ENCODE data around the gene PPFIA1. TPM values are rescaled to one million over a fixed set of nuclear protein-coding genes. Genes with fewer than 3 reads are reported as not detected.

Gene PPFIA1
- total and polyA plus RNA-seq, 2 donors (not counting 1 experiment from before 2014, with no cell fraction given), result 38.8 to 39.8 TPM

DNA sequence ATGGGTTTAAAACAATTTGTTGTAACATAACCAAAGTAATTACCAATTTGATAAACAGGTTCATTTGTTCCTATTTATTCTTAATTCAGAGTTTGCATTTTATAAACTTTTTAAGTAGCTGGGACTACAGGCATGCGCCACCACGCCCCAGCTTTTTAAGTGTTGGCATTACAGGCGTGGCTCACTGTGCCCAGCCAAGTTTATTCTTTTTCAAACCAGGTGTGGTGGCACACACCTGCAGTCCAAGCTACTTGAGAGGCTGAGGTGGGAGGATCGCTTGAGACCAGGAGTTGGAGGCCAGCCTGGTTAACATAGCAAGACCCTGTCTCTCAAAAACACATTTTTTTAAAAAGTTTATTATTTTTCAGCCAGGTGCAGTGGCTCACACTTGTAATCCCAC is 19.1 kb downstream of the PPFIA1 start:
- no peaks in the 10 kb centered on the region for H3K79me2 ChIP-seq (ENCODE audit: control insufficient read depth, insufficient read depth, low read length)

DNA sequence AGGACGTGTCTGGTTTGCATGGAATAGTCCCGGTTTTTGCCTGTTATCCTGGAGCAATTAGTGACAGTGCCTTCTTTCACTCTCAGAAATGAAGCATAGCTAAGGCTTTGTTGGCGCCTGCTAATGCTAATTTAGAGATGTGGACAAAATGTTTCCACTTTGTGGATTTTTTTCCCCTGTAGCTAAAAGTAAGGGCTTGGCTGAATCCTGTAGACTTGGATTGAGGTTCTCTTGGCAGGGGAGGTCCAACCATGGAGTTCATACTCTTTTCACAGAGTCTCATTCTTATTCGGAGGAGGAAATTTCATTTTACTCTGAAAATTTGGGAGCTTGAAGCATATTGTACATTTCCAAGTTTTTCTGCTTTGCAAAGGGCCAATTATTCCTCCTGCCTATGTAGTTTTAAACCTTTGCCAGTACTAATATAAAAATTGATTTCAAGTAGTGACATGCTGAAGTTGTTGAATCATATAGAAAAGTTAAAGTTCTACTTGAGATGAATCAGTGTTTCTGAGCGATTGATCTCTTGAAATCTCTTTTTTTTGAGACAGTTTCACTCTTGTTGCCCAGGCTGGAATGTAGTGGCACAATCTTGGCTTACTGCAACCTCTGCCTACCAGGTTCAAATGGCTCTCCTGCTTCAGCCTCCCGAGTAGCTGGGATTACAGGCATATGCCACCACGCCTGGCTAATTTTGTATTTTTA is 20.0 kb downstream of the PPFIA1 start:
- Histone ChIP-seq H3K27me3 (ENCODE audit: control insufficient read depth, insufficient read depth, low read length) (no peaks in the 10 kb centered on the region), H3K4me2 (ENCODE audit: extremely low read depth, insufficient read depth, low read length) (no peak overlapping the region), H2AFZ (ENCODE audit: low read length) (no peak overlapping the region), H3K4me3 (replicated peaks in 1 of 4; ENCODE audit: control extremely low read depth in 1 of 4, insufficient read depth in 1 of 4, low read depth in 3 of 4, low read length in 4 of 4) (no peak overlapping the region), H3K36me3 (ENCODE audit: control insufficient read depth, insufficient read depth, low read length) (peaks cover 4% of the 10 kb centered on the region), H3K4me1 (ENCODE audit: control insufficient read depth, extremely low read depth, insufficient read depth, low read length) (no peaks in the 10 kb centered on the region), H3K9ac (ENCODE audit: insufficient read depth, low read length) (no peak overlapping the region), H3K79me2 (ENCODE audit: control insufficient read depth, insufficient read depth, low read length) (no peaks in the 10 kb centered on the region), H3K9me3 (ENCODE audit: control insufficient read depth, insufficient read depth, low read depth, low read length) (no peaks in the 10 kb centered on the region), H4K20me1 (ENCODE audit: control insufficient read depth, extremely low read depth, insufficient read depth, low read length) (no peaks in the 10 kb centered on the region), H3K27ac (ENCODE audit: insufficient read depth, low read length) (no peak overlapping the region)
- DNase-seq (ENCODE audit: low read depth in 2 of 2), result no peak
- TF ChIP-seq, protein P1, sequence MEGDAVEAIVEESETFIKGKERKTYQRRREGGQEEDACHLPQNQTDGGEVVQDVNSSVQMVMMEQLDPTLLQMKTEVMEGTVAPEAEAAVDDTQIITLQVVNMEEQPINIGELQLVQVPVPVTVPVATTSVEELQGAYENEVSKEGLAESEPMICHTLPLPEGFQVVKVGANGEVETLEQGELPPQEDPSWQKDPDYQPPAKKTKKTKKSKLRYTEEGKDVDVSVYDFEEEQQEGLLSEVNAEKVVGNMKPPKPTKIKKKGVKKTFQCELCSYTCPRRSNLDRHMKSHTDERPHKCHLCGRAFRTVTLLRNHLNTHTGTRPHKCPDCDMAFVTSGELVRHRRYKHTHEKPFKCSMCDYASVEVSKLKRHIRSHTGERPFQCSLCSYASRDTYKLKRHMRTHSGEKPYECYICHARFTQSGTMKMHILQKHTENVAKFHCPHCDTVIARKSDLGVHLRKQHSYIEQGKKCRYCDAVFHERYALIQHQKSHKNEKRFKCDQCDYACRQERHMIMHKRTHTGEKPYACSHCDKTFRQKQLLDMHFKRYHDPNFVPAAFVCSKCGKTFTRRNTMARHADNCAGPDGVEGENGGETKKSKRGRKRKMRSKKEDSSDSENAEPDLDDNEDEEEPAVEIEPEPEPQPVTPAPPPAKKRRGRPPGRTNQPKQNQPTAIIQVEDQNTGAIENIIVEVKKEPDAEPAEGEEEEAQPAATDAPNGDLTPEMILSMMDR (conservative IDR thresholded peaks at IDR 0.05 in 1 of 2, IDR thresholded peaks at IDR 0.05 in 1 of 2; ENCODE audit: low read depth in 1 of 2, low read length in 2 of 2), result no peak
- no peak for TF ChIP-seq EZH2 (IDR thresholded peaks at IDR 0.05; ENCODE audit: low read length, missing control alignments)

More for the DNA sequence above, 19.1 kb downstream of the PPFIA1 start:
- Histone ChIP-seq H3K36me3 (ENCODE audit: control insufficient read depth, insufficient read depth, low read length) (peaks cover 4% of the 10 kb centered on the region), H4K20me1 (ENCODE audit: control insufficient read depth, extremely low read depth, insufficient read depth, low read length) (no peaks in the 10 kb centered on the region), H3K27me3 (ENCODE audit: control insufficient read depth, insufficient read depth, low read length) (no peaks in the 10 kb centered on the region), H3K9ac (ENCODE audit: insufficient read depth, low read length) (no peak overlapping the region), H3K4me1 (ENCODE audit: control insufficient read depth, extremely low read depth, insufficient read depth, low read length) (no peaks in the 10 kb centered on the region), H3K27ac (ENCODE audit: insufficient read depth, low read length) (no peak overlapping the region), H3K4me3 (replicated peaks in 1 of 4; ENCODE audit: control extremely low read depth in 1 of 4, insufficient read depth in 1 of 4, low read depth in 3 of 4, low read length in 4 of 4) (no peak overlapping the region), H2AFZ (ENCODE audit: low read length) (no peak overlapping the region), H3K9me3 (ENCODE audit: control insufficient read depth, insufficient read depth, low read depth, low read length) (no peaks in the 10 kb centered on the region), H3K4me2 (ENCODE audit: extremely low read depth, insufficient read depth, low read length) (no peak overlapping the region)
- no peak for TF ChIP-seq EZH2 (IDR thresholded peaks at IDR 0.05; ENCODE audit: low read length, missing control alignments)
- TF ChIP-seq, protein P1 (conservative IDR thresholded peaks at IDR 0.05 in 1 of 2, IDR thresholded peaks at IDR 0.05 in 1 of 2; ENCODE audit: low read depth in 1 of 2, low read length in 2 of 2), result no peak
- DNase-seq (ENCODE audit: low read depth in 2 of 2), result no peak

DNA sequence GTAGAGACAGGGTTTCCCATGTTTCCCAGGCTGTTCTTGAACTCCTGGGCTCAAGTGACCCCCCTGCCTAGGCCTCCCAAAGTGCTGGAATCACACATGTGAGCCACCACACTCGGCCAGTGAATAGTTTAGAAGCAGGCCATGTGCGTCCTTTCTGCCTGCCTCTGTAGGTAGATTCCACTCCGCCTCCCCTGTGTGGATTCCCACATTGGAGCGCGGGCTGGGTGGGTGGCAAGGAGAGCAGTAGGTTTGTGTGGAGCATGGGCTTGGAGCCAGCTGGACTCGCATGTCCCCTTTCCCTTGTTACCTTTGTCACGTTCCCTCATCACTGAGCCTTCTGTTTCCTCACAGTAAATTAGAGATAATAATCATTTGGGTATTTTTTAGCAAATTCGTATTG is 21.7 kb downstream of the PPFIA1 start:
- DNase-seq (ENCODE audit: low read depth in 2 of 2), result no peak
- Histone ChIP-seq H3K9me3 (ENCODE audit: control insufficient read depth, insufficient read depth, low read depth, low read length) (no peaks in the 10 kb centered on the region), H3K4me3 (replicated peaks in 1 of 4; ENCODE audit: control extremely low read depth in 1 of 4, insufficient read depth in 1 of 4, low read depth in 3 of 4, low read length in 4 of 4) (no peak overlapping the region), H4K20me1 (ENCODE audit: control insufficient read depth, extremely low read depth, insufficient read depth, low read length) (no peaks in the 10 kb centered on the region), H3K27me3 (ENCODE audit: control insufficient read depth, insufficient read depth, low read length) (no peaks in the 10 kb centered on the region), H3K27ac (ENCODE audit: insufficient read depth, low read length) (no peak overlapping the region), H3K79me2 (ENCODE audit: control insufficient read depth, insufficient read depth, low read length) (no peaks in the 10 kb centered on the region), H3K9ac (ENCODE audit: insufficient read depth, low read length) (no peak overlapping the region), H3K4me2 (ENCODE audit: extremely low read depth, insufficient read depth, low read length) (no peak overlapping the region), H3K36me3 (ENCODE audit: control insufficient read depth, insufficient read depth, low read length) (peaks cover 2% of the 10 kb centered on the region), H2AFZ (ENCODE audit: low read length) (no peak overlapping the region), H3K4me1 (ENCODE audit: control insufficient read depth, extremely low read depth, insufficient read depth, low read length) (no peaks in the 10 kb centered on the region)
- TF ChIP-seq, protein P1 (conservative IDR thresholded peaks at IDR 0.05 in 1 of 2, IDR thresholded peaks at IDR 0.05 in 1 of 2; ENCODE audit: low read depth in 1 of 2, low read length in 2 of 2), result no peak
- TF ChIP-seq EZH2 (IDR thresholded peaks at IDR 0.05; ENCODE audit: low read length, missing control alignments), result no peak
